Epithelial cell of esophagus (primary cell): ENCODE data around the gene RNU6-1.

ENCODE experiments used
- DNase-seq: peaks from one replicate; pipeline ENCODE4 v3.0.0; 2010; ENCODE audit warnings: low read depth
- H3K4me3 ChIP-seq: 2 replicates; pipeline ENCODE4 v1.5.1; 2011; ENCODE audit warnings: mild to moderate bottlenecking, low read length, control low read depth
- CTCF ChIP-seq: IDR thresholded peaks from 2 replicates; pipeline ENCODE4 v1.5.1; 2011; ENCODE audit warnings: low read depth, mild to moderate bottlenecking, low read length, control low read depth, inconsistent platforms; ENCODE audit not compliant: insufficient read depth; ENCODE audit errors: missing control alignments

Gene RNU6-1

GRCh38 chr15:67821784-67822440, 17.9 kb downstream of the RNU6-1 start:
- DNase-seq = no peak
- no peak overlapping the region for H3K4me3 ChIP-seq
- TF ChIP-seq CTCF = no peak

DNA sequence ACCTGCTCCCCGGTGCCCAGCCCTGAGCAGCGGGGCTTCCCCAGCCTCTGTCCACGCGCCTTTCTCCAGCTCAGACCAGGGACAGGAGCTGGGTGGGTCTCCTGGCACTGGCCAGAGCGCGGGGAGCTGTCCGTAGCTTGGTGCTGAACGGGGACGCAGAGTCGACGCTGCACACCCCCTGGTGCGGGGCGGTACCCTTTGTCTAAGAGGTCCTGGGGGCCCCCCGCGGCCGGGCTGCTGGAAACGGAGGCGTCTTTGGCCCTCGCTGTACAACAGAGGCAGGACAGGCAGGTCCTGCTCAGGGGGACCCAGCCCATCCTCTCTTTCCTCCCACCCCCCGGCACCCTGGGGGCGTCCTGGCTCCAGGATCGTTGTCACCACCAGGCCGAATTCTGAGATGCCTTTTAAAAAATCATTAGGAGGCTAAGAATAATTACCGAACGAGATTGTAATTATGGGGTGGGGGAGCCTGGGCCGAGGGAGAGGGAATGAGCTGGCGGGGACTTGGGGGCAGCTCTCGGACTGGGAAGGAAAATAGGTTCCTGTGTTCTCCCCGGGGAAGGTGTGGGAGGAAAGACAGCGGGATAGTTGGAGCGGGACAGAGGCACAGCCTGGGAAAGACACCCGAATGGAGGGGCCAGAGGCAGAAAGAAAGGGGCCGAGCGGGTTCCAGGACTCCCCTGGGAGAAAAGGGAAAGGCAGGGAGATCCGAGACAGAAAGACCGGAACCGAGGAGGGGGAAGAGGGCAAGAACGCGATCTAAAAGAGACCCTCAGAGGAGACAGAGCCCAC, 18.7 kb downstream of the RNU6-1 start:
- no peak for TF ChIP-seq CTCF
- H3K4me3 ChIP-seq = no peak overlapping the region
- DNase-seq = peak; percentile 63

GRCh38 chr15:67820122-67820991, 19.5 kb downstream of the RNU6-1 start:
- no peak overlapping the region for H3K4me3 ChIP-seq
- no peak for TF ChIP-seq CTCF
- DNase-seq = no peak

DNA sequence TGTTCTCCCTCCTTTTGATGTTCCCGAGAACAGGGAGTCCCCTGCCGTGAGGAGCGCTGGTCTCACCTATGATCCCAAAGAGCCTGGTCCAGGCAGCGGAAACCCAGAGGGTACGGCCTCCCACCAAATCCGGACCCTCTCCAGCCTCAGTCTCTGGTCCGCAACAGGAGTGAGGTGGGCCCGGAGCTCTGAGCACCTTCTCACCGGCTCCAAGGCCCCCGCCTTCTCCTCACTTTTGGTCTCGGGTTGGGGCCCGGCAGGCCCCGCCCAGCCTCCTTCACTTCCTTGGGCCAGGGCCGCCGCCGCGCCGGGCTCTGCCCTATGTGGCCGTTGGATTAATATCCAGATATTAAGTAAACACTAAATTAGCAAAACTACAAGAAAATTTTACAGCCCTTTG, 20.2 kb downstream of the RNU6-1 start:
- no peak for TF ChIP-seq CTCF
- DNase-seq = no peak
- no peak overlapping the region for H3K4me3 ChIP-seq

DNA sequence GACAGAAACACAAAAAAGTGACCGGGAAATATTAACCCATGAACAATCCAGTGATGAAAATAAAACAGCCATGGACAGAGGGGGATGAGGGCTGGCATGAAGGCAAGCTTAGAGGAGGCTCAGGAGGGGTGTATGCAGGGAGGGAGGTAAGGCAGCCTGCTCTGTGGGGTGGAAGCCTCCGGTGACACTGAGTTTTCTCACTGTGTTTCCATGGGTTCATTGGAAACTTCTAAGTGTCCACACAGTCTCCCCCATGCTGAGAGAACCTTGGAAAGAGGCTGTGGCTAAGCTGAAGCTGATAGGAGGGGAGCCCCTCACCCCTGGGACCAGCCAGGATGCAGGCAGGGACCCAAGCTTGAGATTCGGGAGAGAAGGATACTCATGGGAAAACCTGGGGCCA, 21.4 kb downstream of the RNU6-1 start:
- DNase-seq = no peak
- TF ChIP-seq CTCF = no peak
- H3K4me3 ChIP-seq = no peak overlapping the region

DNA sequence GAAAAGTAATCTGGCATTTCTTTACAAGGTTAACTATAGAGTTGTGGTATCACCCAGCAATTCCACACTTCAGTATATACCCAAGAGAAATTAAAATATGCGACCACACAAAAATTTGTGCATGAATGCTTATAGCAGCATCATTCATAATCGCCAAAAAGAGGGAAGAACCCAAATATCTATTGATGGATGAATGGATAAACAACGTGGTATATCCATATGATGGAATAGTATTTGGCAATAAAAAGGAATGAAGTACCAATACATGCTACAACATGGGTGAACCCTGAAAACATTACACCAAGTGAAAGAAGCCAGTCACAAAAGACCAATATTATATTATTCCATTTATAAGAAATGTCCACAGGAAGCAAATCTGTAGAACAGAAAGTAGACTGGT, 23.2 kb downstream of the RNU6-1 start:
- no peak for DNase-seq
- no peak for TF ChIP-seq CTCF
- no peak overlapping the region for H3K4me3 ChIP-seq
